A549 (cell line): ENCODE measurements around the gene ANXA2.

Experiments used
- EP300 ChIP-seq, 2 experiments: fragments of >200 bp; sonication (Bioruptor Twin); formaldehyde crosslinking; IDR thresholded peaks; 2 replicates in 1 of 2; 3 replicates in 1 of 2; pipeline ENCODE4 v1.6.1; 2016 to 2017
- FOSL2 ChIP-seq, 2 experiments: fragments of 450-650 bp in 1 of 2; fragments of >200 bp in 1 of 2; sonication (Bioruptor Twin) in 1 of 2; formaldehyde crosslinking; IDR thresholded peaks; 2 replicates each; pipeline versions ENCODE4 v1.5.0 to v1.6.1; 2016 to 2020; ENCODE audit warnings: mild to moderate bottlenecking in 1 of 2, moderate library complexity in 1 of 2
- HOXB13 ChIP-seq: fragments of 250-450 bp; sonication (Bioruptor Pico); IDR thresholded peaks from 2 replicates; pipeline ENCODE4 v1.5.0; 2020; ENCODE audit warnings: low read depth, mild to moderate bottlenecking, moderate library complexity
- JUN ChIP-seq, 2 experiments: fragments of >200 bp; sonication (Bioruptor Twin); formaldehyde crosslinking; IDR thresholded peaks; 2 replicates in 1 of 2; 3 replicates in 1 of 2; pipeline ENCODE4 v1.6.1; 2016 to 2017
- JUNB ChIP-seq: fragments of >200 bp; sonication (Bioruptor Twin); formaldehyde crosslinking; IDR thresholded peaks from 2 replicates; pipeline ENCODE4 v1.6.1; 2016
- KDM5A ChIP-seq: fragments of 200-600 bp; sonication (generic); IDR thresholded peaks from 2 replicates; pipeline ENCODE4 v1.6.1; 2016; ENCODE audit warnings: antibody characterized with exemption, mild to moderate bottlenecking
- NR3C1 ChIP-seq: fragments of >200 bp; sonication (Bioruptor Twin); formaldehyde crosslinking; IDR thresholded peaks from 3 replicates; pipeline ENCODE4 v1.6.1; 2017
- POLR2A ChIP-seq: IDR thresholded peaks from 2 replicates; pipeline ENCODE4 v1.6.1; 2012; ENCODE audit warnings: mild to moderate bottlenecking, low read length
- RAD21 ChIP-seq, 2 experiments: fragments of >200 bp in 1 of 2; sonication (Bioruptor Twin) in 1 of 2; formaldehyde crosslinking in 1 of 2; IDR thresholded peaks in 1 of 2; conservative IDR thresholded peaks in 1 of 2; 2 replicates in 1 of 2; 3 replicates in 1 of 2; pipeline ENCODE4 v1.6.1; 2012 to 2018; ENCODE audit warnings: inconsistent platforms in 1 of 2
- RCOR1 ChIP-seq: fragments of 150-350 bp; IDR thresholded peaks from 2 replicates; pipeline ENCODE4 v1.6.1; 2014; ENCODE audit warnings: antibody characterized with exemption, low read length, low read depth
- TF ChIP-seq, protein P1 (sequence below): fragments of >200 bp; sonication (Bioruptor Twin); formaldehyde crosslinking; IDR thresholded peaks from 3 replicates; pipeline ENCODE4 v1.5.1; 2016
- TF ChIP-seq, protein P2 (sequence below): fragments of 200-600 bp; sonication (generic); IDR thresholded peaks from 2 replicates; pipeline ENCODE4 v1.6.1; 2016; ENCODE audit warnings: antibody characterized with exemption, mild to moderate bottlenecking, moderate library complexity
- TF ChIP-seq, protein P3 (sequence below): fragments of 450-650 bp; IDR thresholded peaks from 2 replicates; pipeline ENCODE4 v1.6.1; 2014; ENCODE audit warnings: antibody characterized with exemption

DNA sequence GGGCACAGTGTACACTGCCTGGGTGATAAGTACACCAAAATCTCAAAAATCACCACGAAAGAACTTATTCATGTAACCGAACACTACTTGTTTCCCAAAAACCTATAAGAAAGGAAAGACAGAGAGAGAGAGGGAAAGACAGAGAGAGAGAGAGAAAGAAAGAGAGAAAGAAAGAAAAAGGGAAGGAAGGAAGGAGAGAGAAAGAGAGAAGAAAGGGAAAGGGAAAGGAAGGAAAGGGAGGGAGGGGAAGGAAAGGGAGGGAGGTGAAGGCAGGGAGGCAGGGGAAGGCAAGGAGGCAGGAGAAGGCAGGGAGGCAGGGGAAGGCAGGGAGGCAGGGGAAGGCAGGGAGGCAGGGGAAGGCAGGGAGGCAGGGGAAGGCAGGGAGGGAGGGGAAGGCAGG is 48.2 kb downstream of the ANXA2 start:
- TF ChIP-seq POLR2A = no peak
- no peak for TF ChIP-seq FOSL2 (IDR thresholded peaks at IDR 0.05)
- TF ChIP-seq FOSL2 (CRISPR knock-in tag; IDR thresholded peaks at IDR 0.05) = no peak
- TF ChIP-seq, protein P1, sequence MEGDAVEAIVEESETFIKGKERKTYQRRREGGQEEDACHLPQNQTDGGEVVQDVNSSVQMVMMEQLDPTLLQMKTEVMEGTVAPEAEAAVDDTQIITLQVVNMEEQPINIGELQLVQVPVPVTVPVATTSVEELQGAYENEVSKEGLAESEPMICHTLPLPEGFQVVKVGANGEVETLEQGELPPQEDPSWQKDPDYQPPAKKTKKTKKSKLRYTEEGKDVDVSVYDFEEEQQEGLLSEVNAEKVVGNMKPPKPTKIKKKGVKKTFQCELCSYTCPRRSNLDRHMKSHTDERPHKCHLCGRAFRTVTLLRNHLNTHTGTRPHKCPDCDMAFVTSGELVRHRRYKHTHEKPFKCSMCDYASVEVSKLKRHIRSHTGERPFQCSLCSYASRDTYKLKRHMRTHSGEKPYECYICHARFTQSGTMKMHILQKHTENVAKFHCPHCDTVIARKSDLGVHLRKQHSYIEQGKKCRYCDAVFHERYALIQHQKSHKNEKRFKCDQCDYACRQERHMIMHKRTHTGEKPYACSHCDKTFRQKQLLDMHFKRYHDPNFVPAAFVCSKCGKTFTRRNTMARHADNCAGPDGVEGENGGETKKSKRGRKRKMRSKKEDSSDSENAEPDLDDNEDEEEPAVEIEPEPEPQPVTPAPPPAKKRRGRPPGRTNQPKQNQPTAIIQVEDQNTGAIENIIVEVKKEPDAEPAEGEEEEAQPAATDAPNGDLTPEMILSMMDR = no peak
- TF ChIP-seq HOXB13 (CRISPR knock-in tag) = no peak
- no peak for TF ChIP-seq EP300 (IDR thresholded peaks at IDR 0.05)
- TF ChIP-seq, protein P2, sequence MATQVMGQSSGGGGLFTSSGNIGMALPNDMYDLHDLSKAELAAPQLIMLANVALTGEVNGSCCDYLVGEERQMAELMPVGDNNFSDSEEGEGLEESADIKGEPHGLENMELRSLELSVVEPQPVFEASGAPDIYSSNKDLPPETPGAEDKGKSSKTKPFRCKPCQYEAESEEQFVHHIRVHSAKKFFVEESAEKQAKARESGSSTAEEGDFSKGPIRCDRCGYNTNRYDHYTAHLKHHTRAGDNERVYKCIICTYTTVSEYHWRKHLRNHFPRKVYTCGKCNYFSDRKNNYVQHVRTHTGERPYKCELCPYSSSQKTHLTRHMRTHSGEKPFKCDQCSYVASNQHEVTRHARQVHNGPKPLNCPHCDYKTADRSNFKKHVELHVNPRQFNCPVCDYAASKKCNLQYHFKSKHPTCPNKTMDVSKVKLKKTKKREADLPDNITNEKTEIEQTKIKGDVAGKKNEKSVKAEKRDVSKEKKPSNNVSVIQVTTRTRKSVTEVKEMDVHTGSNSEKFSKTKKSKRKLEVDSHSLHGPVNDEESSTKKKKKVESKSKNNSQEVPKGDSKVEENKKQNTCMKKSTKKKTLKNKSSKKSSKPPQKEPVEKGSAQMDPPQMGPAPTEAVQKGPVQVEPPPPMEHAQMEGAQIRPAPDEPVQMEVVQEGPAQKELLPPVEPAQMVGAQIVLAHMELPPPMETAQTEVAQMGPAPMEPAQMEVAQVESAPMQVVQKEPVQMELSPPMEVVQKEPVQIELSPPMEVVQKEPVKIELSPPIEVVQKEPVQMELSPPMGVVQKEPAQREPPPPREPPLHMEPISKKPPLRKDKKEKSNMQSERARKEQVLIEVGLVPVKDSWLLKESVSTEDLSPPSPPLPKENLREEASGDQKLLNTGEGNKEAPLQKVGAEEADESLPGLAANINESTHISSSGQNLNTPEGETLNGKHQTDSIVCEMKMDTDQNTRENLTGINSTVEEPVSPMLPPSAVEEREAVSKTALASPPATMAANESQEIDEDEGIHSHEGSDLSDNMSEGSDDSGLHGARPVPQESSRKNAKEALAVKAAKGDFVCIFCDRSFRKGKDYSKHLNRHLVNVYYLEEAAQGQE = no peak
- no peak for TF ChIP-seq KDM5A
- TF ChIP-seq RAD21 (conservative IDR thresholded peaks at IDR 0.05 in 1 of 2, IDR thresholded peaks at IDR 0.05 in 1 of 2) = no peak
- no peak for TF ChIP-seq JUN (IDR thresholded peaks at IDR 0.05)
- TF ChIP-seq, protein P3, sequence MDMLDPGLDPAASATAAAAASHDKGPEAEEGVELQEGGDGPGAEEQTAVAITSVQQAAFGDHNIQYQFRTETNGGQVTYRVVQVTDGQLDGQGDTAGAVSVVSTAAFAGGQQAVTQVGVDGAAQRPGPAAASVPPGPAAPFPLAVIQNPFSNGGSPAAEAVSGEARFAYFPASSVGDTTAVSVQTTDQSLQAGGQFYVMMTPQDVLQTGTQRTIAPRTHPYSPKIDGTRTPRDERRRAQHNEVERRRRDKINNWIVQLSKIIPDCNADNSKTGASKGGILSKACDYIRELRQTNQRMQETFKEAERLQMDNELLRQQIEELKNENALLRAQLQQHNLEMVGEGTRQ = no peak
- TF ChIP-seq RCOR1 = no peak
- no peak for TF ChIP-seq JUNB
- no peak for TF ChIP-seq NR3C1
